NT2/D1 (cell line): ENCODE results near the gene YY1.

Experiments used
- SUZ12 ChIP-seq: IDR thresholded peaks from 2 replicates; pipeline ENCODE4 v1.6.1; 2011; ENCODE audit not compliant: insufficient read length, insufficient read depth; ENCODE audit errors: extremely low read depth
- YY1 ChIP-seq: IDR thresholded peaks from 2 replicates; pipeline ENCODE4 v1.6.1; 2011; ENCODE audit not compliant: insufficient read length, insufficient read depth
- ZNF274 ChIP-seq: IDR thresholded peaks from 2 replicates; pipeline ENCODE4 v1.6.1; 2011; ENCODE audit warnings: mild to moderate bottlenecking, low read depth, low read length

DNA sequence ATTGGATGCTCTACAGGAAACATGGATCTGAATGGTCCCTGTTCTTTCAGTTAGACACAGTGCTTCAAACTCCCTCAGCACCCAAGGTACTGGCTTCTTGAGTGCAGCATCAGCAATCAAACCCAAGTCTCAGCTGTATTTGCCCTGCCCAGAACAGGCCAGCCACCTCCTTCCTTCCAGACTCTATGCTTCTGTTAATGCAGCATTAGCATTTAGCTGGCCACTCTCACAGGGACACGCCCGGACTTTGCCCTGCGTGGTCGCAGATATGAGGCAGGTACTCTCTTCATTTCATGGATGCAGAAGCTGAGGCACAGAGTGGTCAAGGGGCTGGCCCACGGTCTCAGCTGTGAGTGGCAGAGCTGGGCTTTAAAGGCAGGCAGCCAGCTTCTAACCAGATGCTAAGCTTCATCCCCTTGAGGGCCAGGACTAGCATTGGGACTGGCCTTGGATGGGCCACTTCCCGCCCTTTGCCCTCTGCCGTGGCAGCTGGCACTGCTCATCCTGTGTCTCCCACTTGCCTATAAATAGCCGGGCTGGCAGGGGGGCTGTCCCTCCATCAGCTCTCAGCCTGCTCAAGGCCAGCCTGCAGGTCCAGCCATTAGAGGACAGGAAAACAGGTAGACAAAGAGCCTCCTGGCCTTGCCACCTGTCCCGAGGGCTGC lies 82.7 kb downstream of the YY1 start:
- TF ChIP-seq SUZ12, result no peak
- TF ChIP-seq YY1, result no peak
- no peak for TF ChIP-seq ZNF274
